HG03060 (cell line): ENCODE measurements around the gene ATP1A2.

Source experiments
- ATAC-seq: cut with Tn5 transposase; IDR thresholded peaks from one replicate; pipeline ENCODE4 v1.9.1; 2021; ENCODE audit warnings: low read depth, moderate number of reproducible peaks; ENCODE audit not compliant: unreplicated experiment

ATP1A2 gene

GRCh38 chr1:160137216-160137862 is 21.8 kb downstream of the ATP1A2 start:
- no peak for ATAC-seq

- no peak for ATAC-seq
Measured at GRCh38 chr1:160139840-160140239, 24.3 kb downstream of the ATP1A2 start.

- no peak for ATAC-seq
Measured at GRCh38 chr1:160143695-160144094, 28.1 kb downstream of the ATP1A2 start.

GRCh38 chr1:160144921-160145320 is 29.4 kb downstream of the ATP1A2 start:
- no peak for ATAC-seq

GRCh38 chr1:160146107-160146506 is 30.5 kb downstream of the ATP1A2 start:
- no peak for ATAC-seq

- no peak for ATAC-seq
Measured at GRCh38 chr1:160148121-160148520, 32.6 kb downstream of the ATP1A2 start.

GRCh38 chr1:160149233-160149632 is 33.7 kb downstream of the ATP1A2 start:
- ATAC-seq: no peak

- no peak for ATAC-seq
Measured at GRCh38 chr1:160149716-160150115, 34.2 kb downstream of the ATP1A2 start.

GRCh38 chr1:160151303-160151702 is 35.7 kb downstream of the ATP1A2 start, which contains the start of gene ATP1A4:
Gene ATP1A4 (plus strand): TSS chr1:160151603. CDS start chr1:160152041, 438 bp downstream.
- ATAC-seq: no peak

- no peak for ATAC-seq
Measured at GRCh38 chr1:160154790-160155189, 39.2 kb downstream of the ATP1A2 start.

GRCh38 chr1:160156361-160156760 is 40.8 kb downstream of the ATP1A2 start:
- no peak for ATAC-seq

GRCh38 chr1:160157174-160157573 is 41.6 kb downstream of the ATP1A2 start:
- ATAC-seq: no peak

- ATAC-seq: no peak
Measured at GRCh38 chr1:160158031-160158430, 42.5 kb downstream of the ATP1A2 start.

- ATAC-seq: no peak
Measured at GRCh38 chr1:160158534-160158933, 43.0 kb downstream of the ATP1A2 start.

GRCh38 chr1:160159846-160160245 is 44.3 kb downstream of the ATP1A2 start:
- no peak for ATAC-seq

GRCh38 chr1:160161965-160162705 is 46.6 kb downstream of the ATP1A2 start:
- no peak for ATAC-seq

GRCh38 chr1:160162931-160163330 is 47.4 kb downstream of the ATP1A2 start:
- ATAC-seq: no peak

GRCh38 chr1:160163615-160164014 is 48.1 kb downstream of the ATP1A2 start:
- ATAC-seq: no peak

- no peak for ATAC-seq
Measured at GRCh38 chr1:160164121-160164520, 48.6 kb downstream of the ATP1A2 start.

GRCh38 chr1:160166166-160166868 is 50.8 kb downstream of the ATP1A2 start:
- no peak for ATAC-seq

- no peak for ATAC-seq
Measured at GRCh38 chr1:160167056-160167455, 51.5 kb downstream of the ATP1A2 start.
